Natural killer cell (primary cell): Measurements from ENCODE around the gene ATP2B1. TPM values are rescaled to one million over a fixed set of nuclear protein-coding genes. Genes with fewer than 3 reads are reported as not detected.

ENCODE experiments used
- ATAC-seq, 3 donors: fragments of 150-1000 bp in 2 of 3; fragments of 200-7000 bp in 1 of 3; cut with Tn5 transposase; 1 replicate in 1 of 3; 2 replicates in 2 of 3; pipeline ENCODE4 v1.10.0; 2021; ENCODE audit warnings: mild to moderate bottlenecking in 2 of 3, moderate library complexity in 2 of 3
- DNase-seq, 2 donors: peaks; one replicate each; pipeline versions ENCODE4 v3.0.0 to v3.0.0-alpha.2; 2013 to 2021; ENCODE audit warnings: mixed read lengths in 1 of 2
- H3K27ac ChIP-seq: one replicate; pipeline ENCODE4 v1.5.1; 2013; ENCODE audit warnings: mild to moderate bottlenecking, low read length
- H3K27me3 ChIP-seq: one replicate; pipeline ENCODE4 v1.6.1; 2013; ENCODE audit warnings: low read length; ENCODE audit not compliant: control insufficient read depth, insufficient read depth
- H3K36me3 ChIP-seq: one replicate; pipeline ENCODE4 v1.6.1; 2013; ENCODE audit warnings: low read length; ENCODE audit not compliant: control insufficient read depth, insufficient read depth
- H3K4me1 ChIP-seq: one replicate; pipeline ENCODE4 v1.6.1; 2013; ENCODE audit warnings: low read length; ENCODE audit not compliant: control insufficient read depth, insufficient read depth
- H3K4me3 ChIP-seq: one replicate; pipeline ENCODE4 v1.5.1; 2013; ENCODE audit warnings: low read length
- H3K9me3 ChIP-seq: one replicate; pipeline ENCODE4 v1.6.1; 2013; ENCODE audit warnings: low read length; ENCODE audit not compliant: control insufficient read depth, insufficient read depth
- H3K27ac Mint-ChIP-seq, 2 donors: one replicate each; pipeline ENCODE4 v1.8.0; 2022; ENCODE audit warnings: mild to moderate bottlenecking in 2 of 2, mixed read lengths in 2 of 2, moderate library complexity in 1 of 2
- H3K27me3 Mint-ChIP-seq, 2 donors: one replicate each; pipeline ENCODE4 v1.8.0; 2022; ENCODE audit warnings: low read depth in 2 of 2, mixed read lengths in 2 of 2
- H3K36me3 Mint-ChIP-seq: one replicate; pipeline ENCODE4 v1.8.0; 2022; ENCODE audit warnings: mixed read lengths
- H3K4me1 Mint-ChIP-seq, 2 donors: one replicate each; pipeline ENCODE4 v1.8.0; 2022; ENCODE audit warnings: mixed read lengths in 2 of 2
- H3K4me3 Mint-ChIP-seq: one replicate; pipeline ENCODE4 v1.8.0; 2022; ENCODE audit warnings: mild to moderate bottlenecking, moderate library complexity, mixed read lengths
- H3K9me3 Mint-ChIP-seq, 2 donors: one replicate each; pipeline ENCODE4 v1.8.0; 2022; ENCODE audit warnings: mixed read lengths in 2 of 2
- CTCF ChIP-seq: fragments of 200-600 bp; IDR thresholded peaks from one replicate; pipeline ENCODE4 v1.8.0; 2022; ENCODE audit warnings: antibody characterized with exemption
- WGBS: methylation state at CpG from one replicate; pipeline ENCODE4 v1.1.7; 2013; ENCODE audit warnings: missing lambda C conversion rate; ENCODE audit not compliant: insufficient coverage; 5-methylcytosine and 5-hydroxymethylcytosine counted together
- intact Hi-C: fragments of 100-400 bp; cut with micrococcal nuclease; formaldehyde crosslinking; loops from one replicate; pipeline ENCODE4 v1.14.2; 2022
- total RNA-seq, 4 donors: library from RNA; stranded (reverse); fragments of 120-200 nt in 1 of 4; gene quantifications; one replicate each; pipeline versions ENCODE4 v1.2.3 to v1.2.4, GENCODE V29; 2013 to 2022

Gene ATP2B1
- total RNA-seq, 3 donors from 2014 or later (not counting 1 experiment from before 2014, with no cell fraction given), result 87.8 to 97.6 (median 97.3) TPM

- 8% methylated on average over 2 of the region's 4 CpGs for WGBS
- no peaks in the 10 kb centered on the region for H3K9me3 Mint-ChIP-seq
- peak overlapping the region; percentile 2 to 53 for H3K27ac Mint-ChIP-seq
- no peaks in the 10 kb centered on the region for H3K36me3 Mint-ChIP-seq
- Histone ChIP-seq H3K4me3 (no peak overlapping the region), H3K27ac (no peak overlapping the region), H3K27me3 (no peaks in the 10 kb centered on the region), H3K9me3 (no peaks in the 10 kb centered on the region), H3K36me3 (peaks cover 3% of the 10 kb centered on the region), H3K4me1 (no peaks in the 10 kb centered on the region)
- peaks cover 59 to 67% of the 10 kb centered on the region in 2 donors for H3K4me1 Mint-ChIP-seq
- peak overlapping the region; percentile 1 for H3K4me3 Mint-ChIP-seq
- H3K27me3 Mint-ChIP-seq, result no peaks in the 10 kb centered on the region
- peak in 1 of 2 donors; percentile 24 for DNase-seq
- intact Hi-C loops, result loop anchor here (5.0 kb wide), 1 partner anchor 44 kb away; the partner anchor contains the start of gene ATP2B1
- peak; percentile 42 to 53 (median 53) for ATAC-seq
- TF ChIP-seq CTCF, result no peak
Measured at GRCh38 chr12:89663577-89664357, 44.9 kb downstream of the ATP2B1 start.

- no peak overlapping the region for H3K27ac ChIP-seq
- Mint-ChIP-seq H3K4me1 (peaks cover 59 to 67% of the 10 kb centered on the region in 2 donors), H3K27ac (peak overlapping the region in 1 of 2 donors; percentile 75), H3K27me3 (no peaks in the 10 kb centered on the region), H3K36me3 (no peaks in the 10 kb centered on the region), H3K9me3 (no peaks in the 10 kb centered on the region), H3K4me3 (no peak overlapping the region)
- DNase-seq (no peak), ATAC-seq (no peak)
- no peak overlapping the region for H3K4me3 ChIP-seq
- H3K27me3 ChIP-seq, result no peaks in the 10 kb centered on the region
- H3K9me3 ChIP-seq, result no peaks in the 10 kb centered on the region
- peaks cover 3% of the 10 kb centered on the region for H3K36me3 ChIP-seq
- no peaks in the 10 kb centered on the region for H3K4me1 ChIP-seq
- intact Hi-C loops, result loop anchor here (5.0 kb wide), 1 partner anchor 45 kb away; the partner anchor contains the start of gene ATP2B1
- no peak for TF ChIP-seq CTCF
Measured at GRCh38 chr12:89662623-89663022, 46.0 kb downstream of the ATP2B1 start.

GRCh38 chr12:89661706-89662330 lies 46.8 kb downstream of the ATP2B1 start:
- no peak overlapping the region for H3K27ac ChIP-seq
- Mint-ChIP-seq H3K9me3 (no peaks in the 10 kb centered on the region), H3K27me3 (no peaks in the 10 kb centered on the region), H3K27ac (peak overlapping the region; percentile 62 to 75), H3K4me1 (peaks cover 59 to 67% of the 10 kb centered on the region in 2 donors), H3K4me3 (peak overlapping the region; percentile 66), H3K36me3 (no peaks in the 10 kb centered on the region)
- no peak overlapping the region for H3K4me3 ChIP-seq
- peak in 1 of 2 donors; percentile 34 for DNase-seq
- no peaks in the 10 kb centered on the region for H3K9me3 ChIP-seq
- WGBS, result 22% methylated on average over 2 of the region's 4 CpGs
- H3K36me3 ChIP-seq, result peaks cover 3% of the 10 kb centered on the region
- no peak for TF ChIP-seq CTCF
- peak; percentile 67 to 75 (median 74) for ATAC-seq
- no peaks in the 10 kb centered on the region for H3K4me1 ChIP-seq
- intact Hi-C loops, result loop anchor here (5.0 kb wide), 1 partner anchor 45 kb away; the partner anchor contains the start of gene ATP2B1
- no peaks in the 10 kb centered on the region for H3K27me3 ChIP-seq
